Stimulated activated CD4-positive, alpha-beta T cell treated with anti-CD3 and anti-CD28 coated beads, Interleukin-1b, Interleukin-23, amount 100 ng/mL, for 4 hours (primary cell): Measurements from ENCODE around the gene TTC28.

Source experiments
- DNase-seq, 2 donors: peaks; one replicate each; pipeline ENCODE4 v3.0.0-alpha.2; 2020; ENCODE audit warnings: low read depth in 2 of 2

The TTC28 gene

GRCh38 chr22:27966168-27967064 is 713.2 kb downstream of the TTC28 start:
- DNase-seq = no peak

GRCh38 chr22:27962268-27963044 is 717.2 kb downstream of the TTC28 start:
- DNase-seq = no peak

- DNase-seq = no peak
Observed at GRCh38 chr22:27961680-27962079, 718.0 kb downstream of the TTC28 start.

- no peak for DNase-seq
Observed at GRCh38 chr22:27961182-27961581, 718.5 kb downstream of the TTC28 start.

GRCh38 chr22:27959335-27960090 is 720.1 kb downstream of the TTC28 start:
- DNase-seq = no peak

- DNase-seq = no peak
Observed at GRCh38 chr22:27952779-27953178, 726.9 kb downstream of the TTC28 start.

GRCh38 chr22:27952091-27952490 is 727.5 kb downstream of the TTC28 start:
- no peak for DNase-seq

- no peak for DNase-seq
Observed at GRCh38 chr22:27949421-27949820, 730.2 kb downstream of the TTC28 start.

GRCh38 chr22:27948569-27948968 is 731.1 kb downstream of the TTC28 start:
- DNase-seq = no peak

GRCh38 chr22:27947448-27947847 is 732.2 kb downstream of the TTC28 start:
- DNase-seq = no peak

- no peak for DNase-seq
Observed at GRCh38 chr22:27941143-27941542, 738.5 kb downstream of the TTC28 start.

GRCh38 chr22:27937453-27937852 is 742.2 kb downstream of the TTC28 start:
- DNase-seq = no peak

GRCh38 chr22:27935897-27936296 is 743.7 kb downstream of the TTC28 start:
- no peak for DNase-seq

GRCh38 chr22:27934069-27934468 is 745.6 kb downstream of the TTC28 start:
- DNase-seq = no peak

- DNase-seq = no peak
Observed at GRCh38 chr22:27933186-27933983, 746.3 kb downstream of the TTC28 start.

- DNase-seq = no peak
Observed at GRCh38 chr22:27930331-27931060, 749.1 kb downstream of the TTC28 start.
